Activated CD8-positive, alpha-beta T cell treated with anti-CD3 and anti-CD28 coated beads for 36 hours (primary cell): ENCODE measurements around the gene KIF26A. TPM values are rescaled to one million over a fixed set of nuclear protein-coding genes. Genes with fewer than 3 reads are reported as not detected.

Experiments
- ATAC-seq: fragments of 200-7000 bp; cut with Tn5 transposase; one replicate; pipeline ENCODE4 v1.10.0; 2021; ENCODE audit warnings: mild to moderate bottlenecking, moderate library complexity
- CTCF ChIA-PET: fragments of 350-600 bp; sonication (Branson Sonifier 250); formaldehyde crosslinking; loops from one replicate; lab custom pipeline; 2021; ENCODE audit warnings: antibody characterized with exemption; lab: Charles Lee
- POLR2A ChIA-PET: fragments of 350-600 bp; sonication (Branson Sonifier 250); formaldehyde crosslinking; loops from one replicate; lab custom pipeline; 2021; ENCODE audit warnings: antibody characterized with exemption; lab: Charles Lee
- DNase-seq: peaks from one replicate; pipeline ENCODE4 v3.0.0-alpha.2; 2020
- H3K27ac Mint-ChIP-seq: one replicate; pipeline ENCODE4 v1.8.0; 2021; ENCODE audit warnings: mild to moderate bottlenecking, mixed read lengths
- H3K27me3 Mint-ChIP-seq: one replicate; pipeline ENCODE4 v1.8.0; 2021; ENCODE audit warnings: mixed read lengths
- H3K36me3 Mint-ChIP-seq: one replicate; pipeline ENCODE4 v1.8.0; 2021; ENCODE audit warnings: low read depth, mixed read lengths
- H3K4me1 Mint-ChIP-seq: one replicate; pipeline ENCODE4 v1.8.0; 2021; ENCODE audit warnings: low read depth, mixed read lengths
- H3K4me3 Mint-ChIP-seq: one replicate; pipeline ENCODE4 v1.8.0; 2021; ENCODE audit warnings: mild to moderate bottlenecking, moderate library complexity, mixed read lengths
- H3K9me3 Mint-ChIP-seq: one replicate; pipeline ENCODE4 v1.8.0; 2021; ENCODE audit warnings: mixed read lengths
- intact Hi-C: fragments of 100-400 bp; cut with micrococcal nuclease; formaldehyde crosslinking; loops from one replicate; pipeline ENCODE4 v1.10.0; 2022
- total RNA-seq, 2 experiments: library from RNA; stranded (reverse); gene quantifications; one replicate each; pipeline ENCODE4 v1.2.3, GENCODE V29; 2021
- TF ChIP-seq, protein P1 (sequence below): fragments of 200-600 bp; IDR thresholded peaks from one replicate; pipeline ENCODE4 v1.8.0; 2022; ENCODE audit warnings: antibody characterized with exemption, mild to moderate bottlenecking

KIF26A gene
- total RNA-seq, 2 experiments from 2014 or later, result 0.59 to 0.65 TPM

GRCh38 chr14:104176611-104177010, 38.2 kb downstream of the KIF26A start:
- Mint-ChIP-seq H3K36me3 (no peaks in the 10 kb centered on the region), H3K4me1 (no peaks in the 10 kb centered on the region), H3K27ac (no peak overlapping the region), H3K4me3 (no peak overlapping the region), H3K27me3 (no peaks in the 10 kb centered on the region), H3K9me3 (no peaks in the 10 kb centered on the region)
- intact Hi-C loops, result no loop called here
- TF ChIP-seq, protein P1, sequence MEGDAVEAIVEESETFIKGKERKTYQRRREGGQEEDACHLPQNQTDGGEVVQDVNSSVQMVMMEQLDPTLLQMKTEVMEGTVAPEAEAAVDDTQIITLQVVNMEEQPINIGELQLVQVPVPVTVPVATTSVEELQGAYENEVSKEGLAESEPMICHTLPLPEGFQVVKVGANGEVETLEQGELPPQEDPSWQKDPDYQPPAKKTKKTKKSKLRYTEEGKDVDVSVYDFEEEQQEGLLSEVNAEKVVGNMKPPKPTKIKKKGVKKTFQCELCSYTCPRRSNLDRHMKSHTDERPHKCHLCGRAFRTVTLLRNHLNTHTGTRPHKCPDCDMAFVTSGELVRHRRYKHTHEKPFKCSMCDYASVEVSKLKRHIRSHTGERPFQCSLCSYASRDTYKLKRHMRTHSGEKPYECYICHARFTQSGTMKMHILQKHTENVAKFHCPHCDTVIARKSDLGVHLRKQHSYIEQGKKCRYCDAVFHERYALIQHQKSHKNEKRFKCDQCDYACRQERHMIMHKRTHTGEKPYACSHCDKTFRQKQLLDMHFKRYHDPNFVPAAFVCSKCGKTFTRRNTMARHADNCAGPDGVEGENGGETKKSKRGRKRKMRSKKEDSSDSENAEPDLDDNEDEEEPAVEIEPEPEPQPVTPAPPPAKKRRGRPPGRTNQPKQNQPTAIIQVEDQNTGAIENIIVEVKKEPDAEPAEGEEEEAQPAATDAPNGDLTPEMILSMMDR, result no peak
- ChIA-PET POLR2A (interaction anchor here (0.6 kb wide), 1 partner anchor 454 kb away, joined by 3 read pairs; no protein-coding TSS in a partner anchor), CTCF (no interaction called here)
- DNase-seq (no peak), ATAC-seq (no peak)

DNA sequence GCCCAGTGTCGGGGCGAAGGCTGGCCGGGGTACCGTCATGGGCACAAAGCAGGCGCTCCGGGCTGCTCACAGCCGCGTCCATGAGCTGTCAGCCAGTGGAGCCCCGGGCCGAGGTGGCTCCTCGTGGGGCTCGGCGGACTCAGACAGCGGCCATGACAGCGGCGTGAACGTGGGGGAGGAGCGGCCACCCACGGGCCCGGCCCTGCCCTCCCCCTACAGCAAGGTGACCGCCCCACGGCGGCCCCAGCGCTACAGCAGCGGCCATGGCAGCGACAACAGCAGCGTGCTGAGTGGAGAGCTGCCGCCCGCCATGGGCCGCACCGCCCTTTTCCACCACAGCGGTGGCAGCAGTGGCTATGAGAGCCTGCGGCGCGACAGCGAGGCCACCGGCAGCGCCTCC, 39.0 kb downstream of the KIF26A start:
- H3K4me3 Mint-ChIP-seq, result no peak overlapping the region
- no peak overlapping the region for H3K27ac Mint-ChIP-seq
- intact Hi-C loops, result no loop called here
- H3K9me3 Mint-ChIP-seq, result no peaks in the 10 kb centered on the region
- H3K36me3 Mint-ChIP-seq, result no peaks in the 10 kb centered on the region
- ATAC-seq (no peak), DNase-seq (no peak)
- POLR2A ChIA-PET, result no interaction called here
- no peaks in the 10 kb centered on the region for H3K4me1 Mint-ChIP-seq
- TF ChIP-seq, protein P1, result no peak
- CTCF ChIA-PET, result no interaction called here
- H3K27me3 Mint-ChIP-seq, result no peaks in the 10 kb centered on the region

DNA sequence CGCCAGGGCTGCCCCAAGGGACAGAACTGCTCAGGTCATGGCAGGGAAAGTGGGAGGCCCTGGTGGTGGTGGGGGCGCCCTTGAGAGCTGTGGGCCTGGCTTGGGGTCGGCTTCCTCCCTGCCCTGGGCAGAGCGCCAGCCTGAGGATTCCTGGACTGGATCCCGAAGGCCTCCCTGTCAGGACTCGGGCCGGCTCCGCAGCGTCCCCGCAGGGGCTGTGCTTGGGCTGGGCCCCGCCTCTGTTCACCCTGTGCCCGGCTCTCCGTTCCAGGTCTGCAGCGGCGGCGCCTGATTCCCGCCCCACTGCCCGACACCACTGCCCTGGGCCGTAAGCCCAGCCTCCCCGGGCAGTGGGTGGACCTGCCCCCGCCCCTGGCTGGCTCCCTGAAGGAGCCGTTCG, 39.9 kb downstream of the KIF26A start:
- H3K27ac Mint-ChIP-seq, result no peak overlapping the region
- ATAC-seq (no peak), DNase-seq (no peak)
- no peaks in the 10 kb centered on the region for H3K36me3 Mint-ChIP-seq
- H3K4me1 Mint-ChIP-seq, result no peaks in the 10 kb centered on the region
- H3K9me3 Mint-ChIP-seq, result no peaks in the 10 kb centered on the region
- H3K4me3 Mint-ChIP-seq, result no peak overlapping the region
- POLR2A ChIA-PET, result no interaction called here
- CTCF ChIA-PET, result no interaction called here
- TF ChIP-seq, protein P1, result no peak
- intact Hi-C loops, result no loop called here
- H3K27me3 Mint-ChIP-seq, result no peaks in the 10 kb centered on the region

DNA sequence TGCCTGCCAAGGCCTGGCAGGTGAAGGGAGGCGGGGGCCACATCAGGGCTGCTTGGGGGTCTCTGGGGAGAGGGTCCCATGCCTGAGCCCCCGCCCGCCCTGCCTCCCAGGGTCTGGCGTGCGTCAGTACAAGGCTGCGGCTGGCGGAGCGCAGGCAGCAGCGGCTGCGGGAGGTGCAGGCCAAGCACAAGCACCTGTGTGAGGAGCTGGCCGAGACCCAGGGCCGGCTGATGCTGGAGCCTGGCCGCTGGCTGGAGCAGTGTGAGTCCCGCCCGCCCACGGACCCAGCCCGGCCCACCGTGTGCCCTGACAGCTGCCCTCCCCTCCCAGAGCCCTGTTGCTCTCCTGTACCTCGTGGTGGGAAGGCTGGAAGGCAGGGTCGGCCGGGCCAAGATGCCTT, 40.7 kb downstream of the KIF26A start:
- Mint-ChIP-seq H3K4me1 (no peaks in the 10 kb centered on the region), H3K9me3 (no peaks in the 10 kb centered on the region), H3K36me3 (no peaks in the 10 kb centered on the region), H3K4me3 (no peak overlapping the region), H3K27ac (no peak overlapping the region), H3K27me3 (no peaks in the 10 kb centered on the region)
- ChIA-PET POLR2A (no interaction called here), CTCF (no interaction called here)
- TF ChIP-seq, protein P1, result no peak
- DNase-seq, result no peak
- intact Hi-C loops, result no loop called here
- ATAC-seq, result no peak

GRCh38 chr14:104179564-104180129, 41.3 kb downstream of the KIF26A start:
- H3K36me3 Mint-ChIP-seq, result no peaks in the 10 kb centered on the region
- DNase-seq (no peak), ATAC-seq (no peak)
- no peak overlapping the region for H3K27ac Mint-ChIP-seq
- POLR2A ChIA-PET, result interaction anchor here (0.7 kb wide), 1 partner anchor 812 kb away, joined by 3 read pairs; no protein-coding TSS in a partner anchor
- no peak overlapping the region for H3K4me3 Mint-ChIP-seq
- intact Hi-C loops, result no loop called here
- H3K9me3 Mint-ChIP-seq, result no peaks in the 10 kb centered on the region
- no peaks in the 10 kb centered on the region for H3K27me3 Mint-ChIP-seq
- CTCF ChIA-PET, result no interaction called here
- H3K4me1 Mint-ChIP-seq, result no peaks in the 10 kb centered on the region
- TF ChIP-seq, protein P1, result no peak
